Measurements from ENCODE around the gene RNLS.
A peak's percentile ranks its signal among the peaks of the same experiment; 100 is the strongest.

Gene RNLS

GRCh38 chr10:88291289-88292184, 291.6 kb downstream of the RNLS start:
- no peak for DNase-seq (ENCODE audit: low read depth)
- TF ChIP-seq CTCF (IDR thresholded peaks at IDR 0.05; ENCODE audit: control insufficient read depth, insufficient read depth, low read depth, low read length, missing control alignments): no peak
- no peak overlapping the region for H3K4me3 ChIP-seq (ENCODE audit: control insufficient read depth, low read depth, low read length)

- DNase-seq (ENCODE audit: low read depth): no peak
- TF ChIP-seq CTCF (IDR thresholded peaks at IDR 0.05; ENCODE audit: control insufficient read depth, insufficient read depth, low read depth, low read length, missing control alignments): no peak
- no peak overlapping the region for H3K4me3 ChIP-seq (ENCODE audit: control insufficient read depth, low read depth, low read length)
Observed at GRCh38 chr10:88289342-88289741, 293.8 kb downstream of the RNLS start.

- H3K4me3 ChIP-seq (ENCODE audit: control insufficient read depth, low read depth, low read length): no peak overlapping the region
- TF ChIP-seq CTCF (IDR thresholded peaks at IDR 0.05; ENCODE audit: control insufficient read depth, insufficient read depth, low read depth, low read length, missing control alignments): no peak
- DNase-seq (ENCODE audit: low read depth): no peak
Observed at GRCh38 chr10:88288320-88289059, 294.6 kb downstream of the RNLS start.

- no peak for DNase-seq (ENCODE audit: low read depth)
- H3K4me3 ChIP-seq (ENCODE audit: control insufficient read depth, low read depth, low read length): no peak overlapping the region
- no peak for TF ChIP-seq CTCF (IDR thresholded peaks at IDR 0.05; ENCODE audit: control insufficient read depth, insufficient read depth, low read depth, low read length, missing control alignments)
Observed at GRCh38 chr10:88286030-88286429, 297.1 kb downstream of the RNLS start.

GRCh38 chr10:88281592-88282347, 301.3 kb downstream of the RNLS start:
- peak; percentile 59 for DNase-seq (ENCODE audit: low read depth)
- peak overlapping the region; percentile 34 for H3K4me3 ChIP-seq (ENCODE audit: control insufficient read depth, low read depth, low read length)
- TF ChIP-seq CTCF (IDR thresholded peaks at IDR 0.05; ENCODE audit: control insufficient read depth, insufficient read depth, low read depth, low read length, missing control alignments): no peak

- H3K4me3 ChIP-seq (ENCODE audit: control insufficient read depth, low read depth, low read length): no peak overlapping the region
- DNase-seq (ENCODE audit: low read depth): no peak
- TF ChIP-seq CTCF (IDR thresholded peaks at IDR 0.05; ENCODE audit: control insufficient read depth, insufficient read depth, low read depth, low read length, missing control alignments): no peak
Observed at GRCh38 chr10:88280518-88280917, 302.6 kb downstream of the RNLS start.

All from AG09309 (cell line).